PFSK-1 (cell line): Measurements from ENCODE around the gene CCR2.

Source experiments
- POLR2AphosphoS5 ChIP-seq: IDR thresholded peaks from 2 replicates; pipeline ENCODE4 v1.6.1; 2012; ENCODE audit warnings: low read depth, mild to moderate bottlenecking, control low read depth, low read length, moderate library complexity
- REST ChIP-seq, 2 experiments: IDR thresholded peaks; 2 replicates each; pipeline versions ENCODE4 v1.6.1 to v1.8.0; 2011 to 2012; ENCODE audit warnings: low read depth in 2 of 2, low read length in 2 of 2, control low read depth in 1 of 2, inconsistent platforms in 1 of 2, mild to moderate bottlenecking in 1 of 2, moderate library complexity in 1 of 2; ENCODE audit not compliant: insufficient read depth in 1 of 2

- TF ChIP-seq POLR2AphosphoS5: no peak
- TF ChIP-seq REST (IDR thresholded peaks at IDR 0.05; ENCODE audit: insufficient read depth in 1 of 2, low read depth in 2 of 2, low read length in 2 of 2): no peak
Measured at GRCh38 chr3:46365737-46366524, 12.0 kb downstream of the CCR2 start.
